Tibial nerve (tissue), 4 donors: ENCODE measurements around the gene TNMD. TPM values are rescaled to one million over a fixed set of nuclear protein-coding genes. Genes with fewer than 3 reads are reported as not detected.

Source experiments
- DNase-seq, 2 donors: peaks; one replicate each; pipeline ENCODE4 v3.0.0-alpha.2; 2019; ENCODE audit warnings: low spot score in 2 of 2
- H3K27ac ChIP-seq, 4 donors: fragments of 200-600 bp; sonication (generic) in 3 of 4; one replicate each; pipeline ENCODE4 v1.5.1; 2017 to 2019; ENCODE audit warnings: mild to moderate bottlenecking in 1 of 4
- H3K27me3 ChIP-seq, 2 donors: fragments of 200-600 bp; sonication (generic) in 1 of 2; one replicate each; pipeline versions ENCODE4 v1.5.1 to v1.6.0; 2017 to 2019
- H3K36me3 ChIP-seq, 3 donors: fragments of 200-600 bp; sonication (generic); one replicate each; pipeline ENCODE4 v1.5.1; 2018 to 2019
- H3K4me1 ChIP-seq, 4 donors: fragments of 200-600 bp; sonication (generic) in 3 of 4; one replicate each; pipeline ENCODE4 v1.5.1; 2017 to 2019
- H3K4me3 ChIP-seq, 4 donors: fragments of 200-600 bp; sonication (generic) in 3 of 4; one replicate each; pipeline ENCODE4 v1.5.1; 2017 to 2019; ENCODE audit warnings: mild to moderate bottlenecking in 1 of 4, moderate library complexity in 1 of 4
- H3K9me3 ChIP-seq, 4 donors: fragments of 200-600 bp; sonication (generic) in 3 of 4; one replicate each; pipeline ENCODE4 v1.5.1; 2017 to 2019
- EP300 ChIP-seq, 2 donors: sonication (generic); formaldehyde crosslinking; IDR thresholded peaks; one replicate each; pipeline ENCODE4 v1.6.1; 2017; ENCODE audit warnings: antibody characterized with exemption in 2 of 2, mild to moderate bottlenecking in 1 of 2
- POLR2A ChIP-seq, 2 donors: fragments of 450-650 bp; IDR thresholded peaks; one replicate each; pipeline ENCODE4 v1.6.1; 2017; ENCODE audit warnings: antibody characterized with exemption in 2 of 2, mild to moderate bottlenecking in 2 of 2, moderate library complexity in 2 of 2
- WGBS, 2 donors: methylation state at CpG; one replicate each; pipeline ENCODE4 v1.1.5; 2018; 5-methylcytosine and 5-hydroxymethylcytosine counted together
- total RNA-seq, 4 donors: library from RNA; depleted of rRNA; stranded (reverse); fragments of >200 nt; gene quantifications; one replicate each; pipeline ENCODE4 v1.1.0, GENCODE V29; 2016
- TF ChIP-seq, protein P1 (sequence below), 5 experiments: fragments of 200-600 bp in 3 of 5; fragments of 450-650 bp in 2 of 5; sonication (generic) in 3 of 5; IDR thresholded peaks; one replicate each; pipeline ENCODE4 v1.5.1; 2016 to 2019; ENCODE audit warnings: antibody characterized with exemption in 5 of 5, mild to moderate bottlenecking in 3 of 5, moderate library complexity in 2 of 5

Gene TNMD
- total RNA-seq, 4 donors from 2014 or later = 1.8 TPM; not detected in 3

GRCh38 chrX:100642290-100642689 lies 57.6 kb downstream of the TNMD start:
- TF ChIP-seq POLR2A (IDR thresholded peaks at IDR 0.05) = no peak
- TF ChIP-seq, protein P1, sequence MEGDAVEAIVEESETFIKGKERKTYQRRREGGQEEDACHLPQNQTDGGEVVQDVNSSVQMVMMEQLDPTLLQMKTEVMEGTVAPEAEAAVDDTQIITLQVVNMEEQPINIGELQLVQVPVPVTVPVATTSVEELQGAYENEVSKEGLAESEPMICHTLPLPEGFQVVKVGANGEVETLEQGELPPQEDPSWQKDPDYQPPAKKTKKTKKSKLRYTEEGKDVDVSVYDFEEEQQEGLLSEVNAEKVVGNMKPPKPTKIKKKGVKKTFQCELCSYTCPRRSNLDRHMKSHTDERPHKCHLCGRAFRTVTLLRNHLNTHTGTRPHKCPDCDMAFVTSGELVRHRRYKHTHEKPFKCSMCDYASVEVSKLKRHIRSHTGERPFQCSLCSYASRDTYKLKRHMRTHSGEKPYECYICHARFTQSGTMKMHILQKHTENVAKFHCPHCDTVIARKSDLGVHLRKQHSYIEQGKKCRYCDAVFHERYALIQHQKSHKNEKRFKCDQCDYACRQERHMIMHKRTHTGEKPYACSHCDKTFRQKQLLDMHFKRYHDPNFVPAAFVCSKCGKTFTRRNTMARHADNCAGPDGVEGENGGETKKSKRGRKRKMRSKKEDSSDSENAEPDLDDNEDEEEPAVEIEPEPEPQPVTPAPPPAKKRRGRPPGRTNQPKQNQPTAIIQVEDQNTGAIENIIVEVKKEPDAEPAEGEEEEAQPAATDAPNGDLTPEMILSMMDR (IDR thresholded peaks at IDR 0.05) = no peak
- no peak for TF ChIP-seq EP300 (IDR thresholded peaks at IDR 0.05)
- H3K4me3 ChIP-seq = no peak overlapping the region
- peak overlapping the region in 2 of 4 donors; percentile 29 to 71 for H3K27ac ChIP-seq
- DNase-seq = no peak
- no peaks in the 10 kb centered on the region for H3K36me3 ChIP-seq
- H3K4me1 ChIP-seq = peaks cover 0 to 26% (median under 1%) of the 10 kb centered on the region in 4 donors
- peaks cover 0 to 34% of the 10 kb centered on the region in 2 donors for H3K27me3 ChIP-seq
- no peaks in the 10 kb centered on the region for H3K9me3 ChIP-seq
- 43 to 64% methylated on average over 3 of the region's 3 CpGs for WGBS, 2 donors

DNA sequence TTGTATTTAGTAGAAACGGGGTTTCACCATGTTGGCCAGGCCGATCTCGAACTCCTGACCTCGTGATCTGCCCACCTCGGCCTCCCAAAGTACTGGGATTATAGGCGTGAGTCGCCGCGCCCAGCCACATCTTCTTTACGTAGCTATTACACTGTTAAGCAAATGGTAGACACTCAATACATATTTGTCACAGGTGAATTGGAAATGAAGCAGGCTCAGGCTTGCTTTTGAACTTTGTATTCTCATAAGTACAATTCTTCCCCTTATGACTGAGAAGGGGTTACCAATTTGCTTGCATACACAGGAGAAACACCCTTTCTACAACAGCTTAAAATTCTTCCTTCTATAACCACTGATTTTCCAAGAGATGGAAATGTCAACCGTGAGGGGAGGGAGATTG lies 58.5 kb downstream of the TNMD start:
- TF ChIP-seq, protein P1 (IDR thresholded peaks at IDR 0.05) = no peak
- TF ChIP-seq EP300 (IDR thresholded peaks at IDR 0.05) (no peak), POLR2A (IDR thresholded peaks at IDR 0.05) (no peak)
- Histone ChIP-seq H3K4me3 (no peak overlapping the region), H3K27me3 (peaks cover 2 to 27% of the 10 kb centered on the region in 2 donors), H3K9me3 (no peaks in the 10 kb centered on the region), H3K27ac (peak overlapping the region in 2 of 4 donors; percentile 71 to 88), H3K36me3 (no peaks in the 10 kb centered on the region), H3K4me1 (peaks cover 0 to 35% (median 5%) of the 10 kb centered on the region in 4 donors)
- WGBS, 2 donors = 80 to 89% methylated on average over 11 of the region's 11 CpGs
- DNase-seq = no peak

DNA sequence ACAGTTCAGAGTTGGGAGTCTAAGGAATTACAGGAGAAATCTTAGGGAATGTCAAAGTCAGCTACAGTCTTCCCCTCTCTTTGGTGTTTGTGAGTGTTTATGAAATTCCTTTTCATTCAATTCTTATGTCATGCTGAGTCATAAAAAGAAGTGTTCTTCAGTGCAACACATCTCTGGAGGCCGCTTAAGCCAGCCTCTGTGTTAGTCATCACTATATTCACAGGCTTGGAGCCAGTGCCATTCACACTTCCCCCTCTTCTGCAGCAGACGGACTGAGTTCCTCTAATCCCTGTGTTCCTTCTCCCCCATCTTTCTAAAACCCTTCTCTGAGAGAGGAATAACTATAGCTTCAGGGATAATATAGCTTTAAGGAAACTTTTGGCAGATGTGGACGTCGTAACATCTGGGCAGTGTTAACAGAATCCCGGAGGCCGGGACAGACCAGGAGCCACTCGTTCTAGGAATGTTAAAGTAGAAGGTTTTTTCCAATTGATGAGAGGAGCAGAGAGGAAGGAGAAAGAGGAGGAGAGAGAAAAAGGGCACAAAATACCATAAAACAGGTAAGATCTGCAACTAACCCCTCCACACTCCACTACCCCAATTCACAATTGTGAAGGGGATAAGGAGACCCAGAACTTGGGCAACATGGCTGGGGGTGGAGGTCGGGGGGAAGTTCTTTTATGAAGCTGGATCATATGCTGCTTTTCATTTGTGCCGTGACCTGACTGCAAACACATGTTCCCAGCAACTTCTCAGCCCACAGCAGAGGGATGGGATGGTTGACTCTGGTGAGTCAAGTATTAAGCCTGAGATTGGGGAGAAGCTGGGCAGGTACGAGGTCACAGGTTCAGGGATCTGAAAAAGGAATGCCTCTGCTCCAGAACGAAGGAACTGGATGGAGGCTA lies 59.5 kb downstream of the TNMD start, which contains the start of gene SRPX2:
Gene SRPX2, plus strand, starts transcription at position 244 of the 905 bp plus-strand sequence. CDS start 2,124 bp downstream, outside the sequence.
- peak within 1 kb of the TSS; percentile 15 to 47 (median 18) for H3K4me3 ChIP-seq
- H3K27ac ChIP-seq = peak within 1 kb of the TSS in 3 of 4 donors; percentile 40 to 88 (median 86)
- TF ChIP-seq, protein P1 (IDR thresholded peaks at IDR 0.05) = no peak
- TF ChIP-seq POLR2A (IDR thresholded peaks at IDR 0.05) (peak; percentile 26 to 33), EP300 (IDR thresholded peaks at IDR 0.05) (peak in 1 of 2 donors; percentile 83)
- H3K27me3 ChIP-seq = peaks cover 2 to 24% of the 10 kb centered on the region in 2 donors
- 23 to 32% methylated on average over 11 of the region's 11 CpGs for WGBS, 2 donors
- H3K9me3 ChIP-seq = no peaks in the 10 kb centered on the region
- peaks cover 0 to 45% (median 10%) of the 10 kb centered on the region in 4 donors for H3K4me1 ChIP-seq
- peak; percentile 39 to 60 for DNase-seq
- H3K36me3 ChIP-seq = no peaks in the 10 kb centered on the region

DNA sequence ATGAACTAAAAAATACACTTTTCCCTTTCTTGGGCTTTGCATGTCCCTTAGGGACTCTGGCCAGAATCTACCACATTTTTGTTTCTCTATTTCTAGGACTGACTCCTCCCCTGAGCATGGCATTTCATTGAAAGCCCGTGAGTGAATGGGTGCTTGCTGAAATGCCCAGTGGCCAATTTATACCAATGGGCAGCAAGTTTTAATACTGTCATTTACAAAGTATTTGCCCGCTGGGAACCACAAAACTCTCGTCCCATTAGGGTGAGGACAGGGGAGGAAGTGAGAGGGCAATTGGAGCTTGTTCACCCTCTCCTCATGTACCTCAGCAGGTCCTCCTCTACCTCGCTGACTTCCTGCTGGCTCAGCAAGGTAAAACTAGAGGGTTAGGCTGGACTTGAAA lies 60.4 kb downstream of the TNMD start:
- 47 to 49% methylated on average over 4 of the region's 4 CpGs for WGBS, 2 donors
- Histone ChIP-seq H3K4me3 (peak overlapping the region; percentile 15 to 47 (median 18)), H3K36me3 (no peaks in the 10 kb centered on the region), H3K4me1 (peaks cover 0 to 52% (median 11%) of the 10 kb centered on the region in 4 donors), H3K9me3 (no peaks in the 10 kb centered on the region), H3K27ac (peak overlapping the region in 3 of 4 donors; percentile 40 to 88 (median 86)), H3K27me3 (peaks cover 2 to 21% of the 10 kb centered on the region in 2 donors)
- no peak for DNase-seq
- TF ChIP-seq, protein P1 (IDR thresholded peaks at IDR 0.05) = no peak
- TF ChIP-seq EP300 (IDR thresholded peaks at IDR 0.05) (no peak), POLR2A (IDR thresholded peaks at IDR 0.05) (no peak)

DNA sequence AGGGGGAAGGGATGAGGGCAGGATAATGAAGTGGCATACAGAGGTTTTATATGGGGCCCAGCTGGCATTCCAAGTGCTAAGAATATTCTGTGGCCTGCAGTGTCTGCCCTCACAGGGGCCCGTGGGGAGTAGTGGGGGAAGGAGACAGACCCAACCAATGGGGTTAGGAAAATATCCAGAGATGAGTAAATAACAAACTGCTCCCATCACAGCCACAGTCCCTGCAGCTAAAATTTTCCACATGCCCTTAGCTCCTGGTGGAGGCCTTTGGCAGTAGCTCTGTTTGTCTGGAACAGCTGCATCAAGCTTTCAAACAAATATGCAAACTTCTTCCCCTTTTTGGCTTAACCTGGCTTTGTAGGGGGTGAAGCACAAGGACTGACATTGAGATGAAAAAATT lies 62.4 kb downstream of the TNMD start:
- 25 to 45% methylated on average over 1 of the region's 1 CpG for WGBS, 2 donors
- Histone ChIP-seq H3K27ac (peak overlapping the region in 3 of 4 donors; percentile 19 to 88 (median 86)), H3K4me1 (peaks cover 0 to 60% (median 11%) of the 10 kb centered on the region in 4 donors), H3K4me3 (peak overlapping the region in 1 of 4 donors; percentile 47), H3K27me3 (peaks cover 2 to 9% of the 10 kb centered on the region in 2 donors), H3K36me3 (no peaks in the 10 kb centered on the region), H3K9me3 (no peaks in the 10 kb centered on the region)
- no peak for TF ChIP-seq POLR2A (IDR thresholded peaks at IDR 0.05)
- TF ChIP-seq, protein P1 (IDR thresholded peaks at IDR 0.05) = peak in 1 of 5 experiments; percentile 40
- peak in 1 of 2 donors; percentile 37 for TF ChIP-seq EP300 (IDR thresholded peaks at IDR 0.05)
- DNase-seq = peak in 1 of 2 donors; percentile 16
